ENCODE data around the gene SERGEF. TPM values are rescaled to one million over a fixed set of nuclear protein-coding genes. Genes with fewer than 3 reads are reported as not detected.

SERGEF gene
- total RNA-seq, 2 donors from 2014 or later, result 26.7 to 42.1 TPM

DNA sequence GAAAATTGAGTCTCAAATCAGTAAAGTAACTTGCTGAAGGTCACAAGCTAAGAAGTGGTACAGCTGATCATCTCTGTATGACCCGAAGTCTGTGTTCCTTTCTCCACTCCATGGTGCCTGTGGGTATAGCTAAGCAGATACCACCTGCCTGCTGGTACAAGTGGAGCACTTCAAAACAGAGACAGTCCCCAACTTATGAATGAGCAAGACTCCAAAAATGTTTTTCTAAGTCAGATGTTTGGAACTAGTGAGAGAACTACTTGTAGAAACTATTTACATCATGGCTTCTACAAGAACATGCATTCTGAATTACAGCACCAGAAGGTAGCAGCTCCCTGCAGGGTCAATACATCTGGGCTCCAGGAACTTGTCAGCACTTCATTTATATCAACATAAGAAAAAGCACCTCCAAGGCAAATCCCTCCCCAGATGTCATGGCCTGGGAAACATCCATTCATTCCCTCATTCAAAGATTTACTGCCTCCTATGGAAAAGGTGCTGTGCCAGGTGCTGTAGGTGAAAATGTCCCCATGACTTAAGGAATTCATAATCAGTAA, 94.7 kb downstream of the SERGEF start:
- no peak overlapping the region for H3K4me3 ChIP-seq (ENCODE audit: low read length)
- no peak for TF ChIP-seq CTCF (conservative IDR thresholded peaks at IDR 0.05)
- Mint-ChIP-seq H3K27me3 (ENCODE audit: insufficient read depth) (no peaks in the 10 kb centered on the region), H3K4me1 (no peaks in the 10 kb centered on the region), H3K36me3 (ENCODE audit: low read depth) (no peaks in the 10 kb centered on the region), H3K9me3 (no peaks in the 10 kb centered on the region), H3K4me3 (no peak overlapping the region), H3K27ac (no peak overlapping the region)
- WGBS, 2 experiments (ENCODE audit: insufficient coverage in 1 of 2, insufficient read length in 1 of 2), result 91 to 100% methylated on average over 1 of the region's 1 CpG
- no peak for DNase-seq
- no peaks in the 10 kb centered on the region for H3K4me1 ChIP-seq (ENCODE audit: control insufficient read depth, insufficient read depth, low read length)
- H3K27me3 ChIP-seq (ENCODE audit: control insufficient read depth, insufficient read depth, low read length, poor library complexity, severe bottlenecking), result no peaks in the 10 kb centered on the region
- no peak overlapping the region for H3K9ac ChIP-seq (ENCODE audit: extremely low read depth, low read length, poor library complexity, severe bottlenecking)
- H3K36me3 ChIP-seq (ENCODE audit: control insufficient read depth, insufficient read depth, low read length), result peaks cover 4% of the 10 kb centered on the region
- H3K27ac ChIP-seq (ENCODE audit: low read depth, low read length), result no peak overlapping the region
- no peaks in the 10 kb centered on the region for H3K9me3 ChIP-seq (ENCODE audit: control insufficient read depth, low read length)

DNA sequence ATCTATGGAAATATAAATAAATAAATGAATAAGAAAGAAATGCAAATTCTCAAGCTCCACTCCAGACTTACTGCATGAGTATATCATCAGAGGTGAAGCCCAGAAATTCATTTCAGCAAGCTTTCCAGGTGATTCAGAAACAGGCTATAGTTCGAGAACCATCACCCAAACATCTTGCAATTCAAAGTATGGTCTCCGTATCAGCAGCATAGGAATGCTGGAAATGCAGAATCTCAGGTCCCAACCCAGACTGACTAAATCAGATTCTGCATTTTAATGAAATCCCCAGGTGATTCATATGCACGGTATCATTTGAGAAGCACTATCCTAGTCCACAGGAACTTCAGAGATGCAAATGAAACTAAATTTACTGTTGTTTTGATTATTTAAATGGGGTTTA, 95.3 kb downstream of the SERGEF start:
- H3K4me1 ChIP-seq (ENCODE audit: control insufficient read depth, insufficient read depth, low read length), result no peaks in the 10 kb centered on the region
- no peak overlapping the region for H3K27ac ChIP-seq (ENCODE audit: low read depth, low read length)
- WGBS, 2 experiments (ENCODE audit: insufficient coverage in 1 of 2, insufficient read length in 1 of 2), result 76 to 81% methylated on average over 2 to 3 of the region's 3 CpGs
- no peak for DNase-seq
- H3K36me3 ChIP-seq (ENCODE audit: control insufficient read depth, insufficient read depth, low read length), result peaks cover 4% of the 10 kb centered on the region
- no peaks in the 10 kb centered on the region for H3K9me3 Mint-ChIP-seq
- H3K9me3 ChIP-seq (ENCODE audit: control insufficient read depth, low read length), result no peaks in the 10 kb centered on the region
- H3K27me3 ChIP-seq (ENCODE audit: control insufficient read depth, insufficient read depth, low read length, poor library complexity, severe bottlenecking), result no peaks in the 10 kb centered on the region
- no peak overlapping the region for H3K4me3 ChIP-seq (ENCODE audit: low read length)
- H3K27ac Mint-ChIP-seq, result no peak overlapping the region
- no peak overlapping the region for H3K9ac ChIP-seq (ENCODE audit: extremely low read depth, low read length, poor library complexity, severe bottlenecking)
- H3K4me1 Mint-ChIP-seq, result no peaks in the 10 kb centered on the region
- no peak overlapping the region for H3K4me3 Mint-ChIP-seq
- H3K36me3 Mint-ChIP-seq (ENCODE audit: low read depth), result no peaks in the 10 kb centered on the region
- H3K27me3 Mint-ChIP-seq (ENCODE audit: insufficient read depth), result no peaks in the 10 kb centered on the region
- no peak for TF ChIP-seq CTCF (conservative IDR thresholded peaks at IDR 0.05)

GRCh38 chr11:17915500-17916143, 97.2 kb downstream of the SERGEF start:
- Mint-ChIP-seq H3K4me3 (no peak overlapping the region), H3K27ac (no peak overlapping the region), H3K4me1 (no peaks in the 10 kb centered on the region), H3K27me3 (ENCODE audit: insufficient read depth) (no peaks in the 10 kb centered on the region), H3K9me3 (no peaks in the 10 kb centered on the region), H3K36me3 (ENCODE audit: low read depth) (no peaks in the 10 kb centered on the region)
- Histone ChIP-seq H3K9ac (ENCODE audit: extremely low read depth, low read length, poor library complexity, severe bottlenecking) (no peak overlapping the region), H3K36me3 (ENCODE audit: control insufficient read depth, insufficient read depth, low read length) (peaks cover 4% of the 10 kb centered on the region), H3K27ac (ENCODE audit: low read depth, low read length) (no peak overlapping the region), H3K4me1 (ENCODE audit: control insufficient read depth, insufficient read depth, low read length) (no peaks in the 10 kb centered on the region), H3K4me3 (ENCODE audit: low read length) (no peak overlapping the region), H3K9me3 (ENCODE audit: control insufficient read depth, low read length) (no peaks in the 10 kb centered on the region), H3K27me3 (ENCODE audit: control insufficient read depth, insufficient read depth, low read length, poor library complexity, severe bottlenecking) (no peaks in the 10 kb centered on the region)
- no peak for TF ChIP-seq CTCF (conservative IDR thresholded peaks at IDR 0.05)
- WGBS, 2 experiments (ENCODE audit: insufficient coverage in 1 of 2, insufficient read length in 1 of 2), result 92 to 94% methylated on average over 2 to 3 of the region's 3 CpGs
- DNase-seq, result no peak
